ENCODE measurements around the gene UNC5A.

The UNC5A gene

GRCh38 chr5:176788091-176788490 is 22.3 kb upstream of the UNC5A start:
- no peak overlapping the region for H3K4me3 ChIP-seq (ENCODE audit: low read depth, low read length)
- no peak for DNase-seq (ENCODE audit: low read depth)
- TF ChIP-seq CTCF (IDR thresholded peaks at IDR 0.05; ENCODE audit: low read depth, low read length, missing control alignments): no peak
- in situ Hi-C loops (cut with HindIII; ENCODE audit: low sequenced_read_pairs): no loop called here

GRCh38 chr5:176788941-176789872 is 21.2 kb upstream of the UNC5A start:
- H3K4me3 ChIP-seq (ENCODE audit: low read depth, low read length): no peak overlapping the region
- TF ChIP-seq CTCF (IDR thresholded peaks at IDR 0.05; ENCODE audit: low read depth, low read length, missing control alignments): no peak
- DNase-seq (ENCODE audit: low read depth): no peak
- in situ Hi-C loops (cut with HindIII; ENCODE audit: low sequenced_read_pairs): no loop called here

- H3K4me3 ChIP-seq (ENCODE audit: low read depth, low read length): no peak overlapping the region
- no peak for DNase-seq (ENCODE audit: low read depth)
- in situ Hi-C loops (cut with HindIII; ENCODE audit: low sequenced_read_pairs): no loop called here
- no peak for TF ChIP-seq CTCF (IDR thresholded peaks at IDR 0.05; ENCODE audit: low read depth, low read length, missing control alignments)
Measured at GRCh38 chr5:176789873-176790615, 20.3 kb upstream of the UNC5A start.

- in situ Hi-C loops (cut with HindIII; ENCODE audit: low sequenced_read_pairs): no loop called here
- no peak for TF ChIP-seq CTCF (IDR thresholded peaks at IDR 0.05; ENCODE audit: low read depth, low read length, missing control alignments)
- H3K4me3 ChIP-seq (ENCODE audit: low read depth, low read length): no peak overlapping the region
- no peak for DNase-seq (ENCODE audit: low read depth)
Measured at GRCh38 chr5:176790941-176791340, 19.4 kb upstream of the UNC5A start.

- H3K4me3 ChIP-seq (ENCODE audit: low read depth, low read length): no peak overlapping the region
- in situ Hi-C loops (cut with HindIII; ENCODE audit: low sequenced_read_pairs): no loop called here
- TF ChIP-seq CTCF (IDR thresholded peaks at IDR 0.05; ENCODE audit: low read depth, low read length, missing control alignments): no peak
- no peak for DNase-seq (ENCODE audit: low read depth)
Measured at GRCh38 chr5:176792655-176793342, 17.6 kb upstream of the UNC5A start.

- in situ Hi-C loops (cut with HindIII; ENCODE audit: low sequenced_read_pairs): no loop called here
- no peak for DNase-seq (ENCODE audit: low read depth)
- no peak overlapping the region for H3K4me3 ChIP-seq (ENCODE audit: low read depth, low read length)
- TF ChIP-seq CTCF (IDR thresholded peaks at IDR 0.05; ENCODE audit: low read depth, low read length, missing control alignments): no peak
Measured at GRCh38 chr5:176793343-176793699, 17.0 kb upstream of the UNC5A start.

All from astrocyte of the cerebellum (primary cell).